Measurements from ENCODE around the gene PUS1.
A peak's percentile ranks its signal among the peaks of the same experiment; 100 is the strongest.
"Not testable (repeated sequence)": the region's sequence is repeated elsewhere in the genome, so short reads cannot be mapped to it uniquely, and the experiment has no call there.

The PUS1 gene

DNA sequence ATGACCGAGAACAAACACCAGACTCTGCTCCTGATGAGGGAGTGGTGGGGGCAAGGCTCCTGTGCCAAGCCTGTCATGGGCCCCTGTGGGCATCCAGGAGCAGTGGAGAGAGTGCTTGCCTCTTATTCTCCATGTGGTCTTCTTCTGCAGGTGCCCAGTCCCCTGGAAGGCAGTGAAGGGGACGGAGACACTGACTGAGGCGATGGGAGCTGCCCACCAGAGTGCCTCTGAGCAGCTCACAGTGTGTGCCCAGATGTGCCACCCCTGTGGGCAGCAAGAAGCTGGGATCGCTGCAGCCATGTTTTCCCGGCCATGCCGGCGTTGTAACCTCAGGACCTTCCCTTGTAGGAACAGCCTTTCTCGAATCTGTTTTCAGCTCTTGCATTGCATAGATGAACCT is 14.3 kb downstream of the PUS1 start:
- no peaks in the 10 kb centered on the region for H3K9me3 ChIP-seq (replicated peaks in 1 of 11)
- H3K9ac ChIP-seq: no peak overlapping the region
- peaks cover 0 to 25% (median 9%) of the 10 kb centered on the region in 10 experiments; a peak in 10 of 20 replicates for H3K4me1 ChIP-seq
- H3K4me2 ChIP-seq: no peak overlapping the region
- H3K36me3 ChIP-seq: peaks cover 63 to 72% (median 70%) of the 10 kb centered on the region in 11 experiments
- no peak for TF ChIP-seq Cebpa-rat (IDR thresholded peaks at IDR 0.05)
- H4K20me1 ChIP-seq: peaks cover 0 to 81% (median 50%) of the 10 kb centered on the region in 11 experiments; a peak in 18 of 22 replicates
- H3K27ac ChIP-seq: no peak overlapping the region
- H3K27me3 ChIP-seq: no peaks in the 10 kb centered on the region
- no peak overlapping the region for H3K4me3 ChIP-seq

DNA sequence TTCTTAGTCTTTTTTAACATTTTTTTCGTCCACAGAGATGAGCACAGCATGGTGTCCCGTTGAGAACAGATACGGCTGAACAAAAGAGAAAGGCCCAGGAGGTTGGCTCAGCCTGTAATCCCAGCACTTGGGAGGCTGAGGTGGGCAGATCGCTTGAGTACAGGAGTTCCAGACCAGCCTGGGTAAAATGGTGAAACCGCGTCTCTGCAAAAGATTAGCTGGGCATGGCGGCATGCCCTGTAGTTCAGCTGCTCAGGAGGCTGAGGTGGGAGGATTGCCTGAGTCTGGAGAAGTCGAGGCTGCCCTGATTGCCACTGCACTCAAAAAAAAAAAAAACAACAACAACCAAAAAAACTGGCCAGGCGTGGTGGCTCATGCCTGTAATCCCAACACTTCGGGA is 14.8 kb downstream of the PUS1 start:
- Histone ChIP-seq H3K27ac (no peak overlapping the region), H3K4me1 (peaks cover 0 to 27% (median 11%) of the 10 kb centered on the region in 10 experiments; a peak in 11 of 20 replicates), H3K9me3 (replicated peaks in 1 of 11) (no peaks in the 10 kb centered on the region), H3K4me3 (no peak overlapping the region), H3K27me3 (no peaks in the 10 kb centered on the region), H3K4me2 (no peak overlapping the region), H4K20me1 (peaks cover 0 to 77% (median 48%) of the 10 kb centered on the region in 11 experiments; a peak in 18 of 22 replicates), H3K36me3 (peaks cover 60 to 67% (median 65%) of the 10 kb centered on the region in 11 experiments), H3K9ac (no peak overlapping the region)
- TF ChIP-seq Cebpa-rat (IDR thresholded peaks at IDR 0.05): no peak

DNA sequence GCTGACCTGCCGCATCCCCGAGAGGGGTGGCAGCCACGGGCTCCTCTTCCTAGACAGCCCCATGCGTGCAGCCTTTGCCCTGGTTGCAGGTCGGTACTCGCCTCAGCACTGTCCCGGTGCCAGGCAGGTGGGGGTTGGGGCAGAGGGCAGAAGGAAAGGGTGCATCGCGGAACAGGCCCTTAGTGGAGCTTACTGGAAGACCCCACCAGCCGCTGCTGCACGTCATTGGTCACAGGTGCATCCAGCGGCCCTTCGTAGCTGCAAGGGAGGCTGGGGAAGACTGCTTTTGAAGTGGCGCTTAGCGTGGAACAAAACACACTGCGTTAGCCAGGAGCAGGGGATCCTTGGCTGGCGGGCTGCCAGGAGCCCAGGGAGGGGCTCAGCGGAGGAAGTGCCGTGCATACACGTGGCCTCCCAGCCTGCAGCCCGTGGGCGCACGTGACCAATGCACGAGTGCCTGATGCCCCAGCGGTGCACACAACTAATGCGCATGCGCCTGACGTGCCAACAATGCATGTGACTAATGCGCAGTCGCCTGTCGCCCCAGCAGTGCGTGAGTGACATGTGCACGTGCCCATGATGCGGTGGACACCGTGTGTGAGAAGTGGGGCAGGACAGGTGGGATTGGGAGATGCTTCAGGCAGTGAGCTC is 15.7 kb downstream of the PUS1 start:
- no peaks in the 10 kb centered on the region for H3K9me3 ChIP-seq (replicated peaks in 1 of 11)
- H3K4me1 ChIP-seq: peaks cover 0 to 32% (median 15%) of the 10 kb centered on the region in 10 experiments; a peak in 12 of 20 replicates
- no peak for TF ChIP-seq Cebpa-rat (IDR thresholded peaks at IDR 0.05)
- no peak overlapping the region for H3K4me3 ChIP-seq
- H3K27me3 ChIP-seq: no peaks in the 10 kb centered on the region
- H4K20me1 ChIP-seq: peaks cover 0 to 68% (median 41%) of the 10 kb centered on the region in 11 experiments; a peak in 18 of 22 replicates
- no peak overlapping the region for H3K9ac ChIP-seq
- H3K27ac ChIP-seq: no peak overlapping the region
- H3K4me2 ChIP-seq: no peak overlapping the region
- peaks cover 52 to 59% (median 56%) of the 10 kb centered on the region in 11 experiments for H3K36me3 ChIP-seq

DNA sequence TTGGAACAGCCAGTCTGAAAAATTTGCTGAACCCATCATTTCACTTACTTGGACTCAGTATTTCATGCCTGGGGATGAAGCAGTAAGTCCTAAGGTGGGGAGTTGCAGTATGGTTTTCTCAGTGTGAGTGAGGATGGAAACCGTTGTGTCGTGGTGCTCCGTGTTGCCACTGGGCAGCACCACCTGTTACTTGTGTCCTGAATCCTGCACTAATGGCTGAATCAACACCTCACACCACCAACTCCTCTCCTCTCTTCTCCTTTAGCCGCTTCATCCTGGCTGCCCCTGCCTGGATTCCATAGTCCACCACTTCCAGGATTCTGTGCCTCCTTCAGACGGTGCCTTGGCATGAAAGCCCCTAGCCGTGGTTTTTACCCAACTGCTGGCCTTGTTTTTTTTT is 17.7 kb downstream of the PUS1 start:
- TF ChIP-seq Cebpa-rat (IDR thresholded peaks at IDR 0.05): no peak
- no peak overlapping the region for H3K4me3 ChIP-seq
- H3K27me3 ChIP-seq: no peaks in the 10 kb centered on the region
- H4K20me1 ChIP-seq: peaks cover 7 to 66% (median 46%) of the 10 kb centered on the region in 11 experiments; a peak in 20 of 22 replicates
- no peak overlapping the region for H3K27ac ChIP-seq
- peaks cover 32 to 38% (median 36%) of the 10 kb centered on the region in 11 experiments for H3K36me3 ChIP-seq
- no peak overlapping the region; a peak in 1 of 22 replicates for H3K4me2 ChIP-seq
- no peaks in the 10 kb centered on the region for H3K9me3 ChIP-seq (replicated peaks in 1 of 11)
- no peak overlapping the region for H3K9ac ChIP-seq
- H3K4me1 ChIP-seq: peaks cover 11 to 46% (median 27%) of the 10 kb centered on the region in 10 experiments

DNA sequence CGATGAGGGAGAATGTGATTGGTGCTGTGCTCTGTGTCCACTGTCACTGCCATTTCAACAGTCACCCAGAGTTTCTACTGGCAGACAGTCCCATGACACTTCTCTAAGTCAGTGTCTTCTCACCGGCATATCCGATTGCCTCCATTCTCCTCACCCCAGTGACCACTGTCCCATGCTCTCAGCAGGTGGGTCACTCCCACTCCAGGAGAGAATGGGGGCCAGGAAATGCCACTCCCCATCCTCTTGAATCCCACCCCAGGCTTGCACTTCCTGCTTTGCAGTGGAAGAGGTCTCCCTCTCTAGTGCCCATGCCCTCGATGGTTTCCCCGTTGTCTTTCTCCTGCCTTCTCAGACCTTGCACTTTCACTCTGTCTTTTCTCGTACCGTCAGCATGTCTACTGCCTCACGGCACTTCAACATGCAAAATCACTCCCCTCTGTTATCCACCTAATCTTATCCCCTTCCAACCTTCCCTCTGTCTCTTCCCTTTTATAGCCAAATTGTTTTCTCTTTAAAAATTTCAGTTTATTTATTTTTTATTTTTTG is 18.5 kb downstream of the PUS1 start:
- Histone ChIP-seq H3K9ac (peak overlapping the region in 1 of 11 experiments; percentile 47; a peak in 1 of 22 replicates), H4K20me1 (peaks cover 7 to 66% (median 47%) of the 10 kb centered on the region in 11 experiments; a peak in 20 of 22 replicates), H3K4me1 (peaks cover 13 to 54% (median 35%) of the 10 kb centered on the region in 10 experiments), H3K4me2 (peak overlapping the region in 7 of 11 experiments; percentile 2 to 59 (median 23); a peak in 7 of 22 replicates), H3K4me3 (no peak overlapping the region), H3K36me3 (peaks cover 25 to 33% (median 30%) of the 10 kb centered on the region in 11 experiments), H3K27me3 (no peaks in the 10 kb centered on the region), H3K9me3 (replicated peaks in 1 of 11) (no peaks in the 10 kb centered on the region), H3K27ac (0 out of 22 replicates have a peak overlapping the region, but pooled peaks of 2 of the 11 experiments have one; percentile 3 to 4)
- TF ChIP-seq Cebpa-rat (IDR thresholded peaks at IDR 0.05): no peak

DNA sequence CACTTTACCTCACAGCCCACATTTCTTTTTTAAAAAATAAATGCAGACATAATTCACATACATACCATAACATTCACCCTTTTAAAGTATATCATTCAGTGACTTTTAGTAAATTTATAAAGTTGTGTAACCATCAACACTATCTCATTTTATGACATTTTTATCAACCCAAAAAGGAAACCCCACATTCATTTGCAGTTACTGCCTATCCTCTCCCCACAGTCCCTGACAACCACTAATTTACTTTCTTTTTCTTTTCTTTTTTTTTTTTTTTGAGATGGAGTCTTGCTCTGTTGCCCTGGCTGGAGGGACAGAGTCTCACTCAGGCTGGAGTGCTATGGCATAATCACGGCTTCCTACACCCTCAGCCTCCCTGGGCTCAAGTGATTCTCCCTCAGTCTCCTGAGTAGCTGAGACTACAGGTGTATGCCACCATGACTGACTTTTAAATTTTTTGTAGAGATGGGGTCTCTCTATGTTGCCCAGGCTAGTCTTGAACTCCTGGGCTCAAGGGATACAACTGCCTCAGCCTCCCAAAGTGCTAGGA is 19.2 kb downstream of the PUS1 start:
- TF ChIP-seq Cebpa-rat (IDR thresholded peaks at IDR 0.05): no peak
- Histone ChIP-seq H3K36me3 (peaks cover 18 to 31% (median 24%) of the 10 kb centered on the region in 11 experiments), H3K9me3 (replicated peaks in 1 of 11) (no peaks in the 10 kb centered on the region), H3K4me2 (no peak overlapping the region; a peak in 1 of 22 replicates), H4K20me1 (peaks cover 7 to 66% (median 47%) of the 10 kb centered on the region in 11 experiments; a peak in 20 of 22 replicates), H3K27me3 (no peaks in the 10 kb centered on the region), H3K4me3 (no peak overlapping the region), H3K4me1 (peaks cover 13 to 55% (median 36%) of the 10 kb centered on the region in 10 experiments), H3K27ac (no peak overlapping the region), H3K9ac (no peak overlapping the region)

DNA sequence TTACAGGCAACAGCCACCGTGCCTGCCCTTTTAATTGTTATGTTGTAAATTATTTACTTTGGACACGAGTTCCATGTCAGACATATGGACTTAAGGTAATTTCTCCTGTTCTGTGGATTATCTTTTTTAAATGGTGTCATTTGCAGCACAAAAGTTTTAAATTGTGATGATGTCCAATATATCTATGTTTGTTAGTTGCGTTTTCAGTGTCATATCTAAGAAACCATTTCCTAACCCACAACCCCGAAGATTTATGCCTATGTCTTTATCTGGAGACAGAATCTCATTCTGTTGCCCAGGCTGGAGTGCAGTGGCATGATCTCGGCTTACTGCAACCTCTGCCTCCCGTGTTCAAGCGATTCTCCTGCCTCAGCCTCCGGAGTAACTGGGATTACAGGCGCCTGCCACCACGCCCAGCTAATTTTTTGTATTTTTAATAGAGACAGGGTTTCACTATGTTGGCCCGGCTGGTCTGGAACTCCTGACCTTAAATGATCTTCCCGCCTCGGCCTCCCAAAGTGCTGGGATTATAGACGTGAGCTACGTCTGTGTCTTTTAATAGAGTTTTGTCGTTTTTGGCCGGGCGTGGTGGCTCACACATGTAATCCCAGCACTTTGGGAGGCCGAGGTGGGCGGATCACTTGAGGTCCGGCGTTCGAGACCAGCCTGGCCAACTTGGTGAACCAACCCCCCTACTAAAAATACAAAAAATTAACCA is 19.8 kb downstream of the PUS1 start:
- peak overlapping the region in 8 of 11 experiments; percentile 44 to 70 (median 64); a peak in 14 of 22 replicates for H3K27ac ChIP-seq
- H3K27me3 ChIP-seq; H3K9me3 ChIP-seq (replicated peaks in 1 of 11): not testable (repeated sequence)
- peak overlapping the region; percentile 92 to 100 (median 98); a peak in 19 of 20 replicates for H3K4me3 ChIP-seq
- H3K36me3 ChIP-seq: peaks cover 12 to 25% (median 18%) of the 10 kb centered on the region in 11 experiments
- peak overlapping the region in 10 of 11 experiments; percentile 52 to 98 (median 96); a peak in 16 of 22 replicates for H3K9ac ChIP-seq
- peaks cover 13 to 55% (median 36%) of the 10 kb centered on the region in 10 experiments for H3K4me1 ChIP-seq
- peaks cover 7 to 66% (median 48%) of the 10 kb centered on the region in 11 experiments; a peak in 21 of 22 replicates for H4K20me1 ChIP-seq
- H3K4me2 ChIP-seq: peak overlapping the region; percentile 63 to 93 (median 74); a peak in 21 of 22 replicates

DNA sequence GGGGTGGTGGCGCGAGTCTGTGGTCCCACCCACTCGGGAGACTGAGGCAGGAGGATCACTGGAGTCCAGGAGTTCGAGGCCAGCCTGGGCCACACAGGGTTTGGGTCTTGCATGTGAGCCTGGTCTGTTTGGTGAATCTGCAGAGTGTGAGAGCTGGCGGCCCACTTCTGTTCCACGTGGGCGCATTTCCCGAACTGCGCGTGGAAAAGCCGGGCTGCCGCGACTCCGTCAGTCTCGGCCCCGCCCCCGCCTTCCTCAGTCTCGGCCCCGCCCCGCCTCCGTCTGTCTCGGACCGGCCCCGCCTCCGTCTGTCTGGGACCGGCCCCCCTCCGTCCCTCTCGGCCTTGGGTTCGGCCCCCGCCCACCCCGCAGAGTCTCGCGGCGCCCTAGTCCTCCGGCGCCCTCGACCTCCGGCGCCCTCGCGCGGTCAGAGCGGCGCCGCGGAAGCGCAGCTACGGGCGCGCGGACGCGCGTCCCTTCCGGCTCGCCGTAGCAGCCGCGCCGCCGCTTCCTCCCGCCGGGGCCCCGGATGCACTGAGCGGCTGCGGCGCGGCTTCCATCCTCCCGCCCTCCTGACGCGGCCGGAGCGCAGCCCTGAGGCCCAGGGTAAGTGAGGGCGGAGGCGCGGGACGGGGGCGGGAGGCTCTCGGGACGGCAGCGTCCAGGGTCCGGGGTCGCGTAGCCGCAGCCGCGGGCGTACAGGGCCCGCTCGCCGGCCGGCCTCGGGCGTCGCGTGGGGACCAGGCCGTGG is 20.5 kb downstream of the PUS1 start, which contains the start of gene EP400:
Gene EP400, plus strand, starts transcription at position 512 of the 751 bp plus-strand sequence. CDS start 10,678 bp downstream, outside the sequence.
- Histone ChIP-seq H3K36me3 (peaks cover 4 to 18% (median 11%) of the 10 kb centered on the region in 11 experiments; a peak in 20 of 22 replicates), H4K20me1 (peaks cover 14 to 66% (median 53%) of the 10 kb centered on the region in 11 experiments; a peak in 21 of 22 replicates), H3K4me1 (peaks cover 13 to 53% (median 36%) of the 10 kb centered on the region in 10 experiments), H3K4me3 (peak within 1 kb of the TSS; percentile 92 to 100 (median 98)), H3K9ac (peak within 1 kb of the TSS; percentile 91 to 98 (median 97)), H3K27me3 (no peaks in the 10 kb centered on the region), H3K4me2 (peak within 1 kb of the TSS; percentile 75 to 99 (median 91)), H3K9me3 (replicated peaks in 1 of 11) (no peaks in the 10 kb centered on the region), H3K27ac (peak within 1 kb of the TSS; percentile 72 to 96 (median 92))
- TF ChIP-seq Cebpa-rat (IDR thresholded peaks at IDR 0.05): no peak

All from BLaER1 treated with 17β-estradiol and CSF1 and Interleukin-3, amounts not matched to agents 10 nM and 100 nM (cell line).